Fibroblast of lung (primary cell): Measurements from ENCODE around the gene CABLES2. TPM values are rescaled to one million over a fixed set of nuclear protein-coding genes. Genes with fewer than 3 reads are reported as not detected.

Experiments used
- DNase-seq, 2 donors: peaks; one replicate each; pipeline versions ENCODE4 v3.0.0 to v3.0.0-alpha.2; 2010; ENCODE audit warnings: low read depth in 2 of 2
- H2AFZ ChIP-seq: 2 replicates; pipeline ENCODE4 v1.5.1; 2012; ENCODE audit warnings: low read length, control low read depth, inconsistent platforms
- H3K27ac ChIP-seq: 2 replicates; pipeline ENCODE4 v1.5.1; 2011; ENCODE audit warnings: low read length, control low read depth; ENCODE audit not compliant: insufficient read depth
- H3K27me3 ChIP-seq: 2 replicates; pipeline ENCODE4 v1.5.1; 2011; ENCODE audit warnings: mild to moderate bottlenecking, low read length; ENCODE audit not compliant: control insufficient read depth, insufficient read depth
- H3K36me3 ChIP-seq: 2 replicates; pipeline ENCODE4 v1.5.1; 2011; ENCODE audit warnings: low read length; ENCODE audit not compliant: control insufficient read depth, insufficient read depth
- H3K4me1 ChIP-seq: 2 replicates; pipeline ENCODE4 v1.5.1; 2011; ENCODE audit warnings: low read length; ENCODE audit not compliant: control insufficient read depth, insufficient read depth; ENCODE audit errors: extremely low read depth
- H3K4me2 ChIP-seq: 2 replicates; pipeline ENCODE4 v1.5.1; 2011; ENCODE audit warnings: low read length, control low read depth; ENCODE audit not compliant: insufficient read depth; ENCODE audit errors: extremely low read depth
- H3K4me3 ChIP-seq, 4 experiments: fragments of 200-600 bp in 1 of 4; sonication (generic) in 1 of 4; replicated peaks in 1 of 4; 2 replicates each; pipeline ENCODE4 v1.5.1; 2011 to 2016; ENCODE audit warnings: low read length in 4 of 4, low read depth in 3 of 4, mild to moderate bottlenecking in 3 of 4, control low read depth in 2 of 4, inconsistent platforms in 1 of 4, mixed read lengths in 1 of 4; ENCODE audit not compliant: insufficient read depth in 1 of 4; ENCODE audit errors: control extremely low read depth in 1 of 4
- H3K79me2 ChIP-seq: 2 replicates; pipeline ENCODE4 v1.5.1; 2012; ENCODE audit warnings: mild to moderate bottlenecking, low read length, inconsistent platforms; ENCODE audit not compliant: control insufficient read depth, insufficient read depth
- H3K9ac ChIP-seq: 2 replicates; pipeline ENCODE4 v1.5.1; 2011; ENCODE audit warnings: mild to moderate bottlenecking, low read length, control low read depth; ENCODE audit not compliant: insufficient read depth
- H3K9me3 ChIP-seq: 2 replicates; pipeline ENCODE4 v1.5.1; 2012; ENCODE audit warnings: low read depth, low read length; ENCODE audit not compliant: control insufficient read depth, insufficient read depth
- H4K20me1 ChIP-seq: 2 replicates; pipeline ENCODE4 v1.5.1; 2011; ENCODE audit warnings: low read length; ENCODE audit not compliant: control insufficient read depth, insufficient read depth; ENCODE audit errors: extremely low read depth
- CTCF ChIP-seq, 2 donors: IDR thresholded peaks in 1 of 2; conservative IDR thresholded peaks in 1 of 2; 1 replicate in 1 of 2; 2 replicates in 1 of 2; pipeline ENCODE4 v1.5.1; 2011 to 2012; ENCODE audit warnings: low read length in 2 of 2, control low read depth in 1 of 2, inconsistent platforms in 1 of 2, low read depth in 1 of 2, mild to moderate bottlenecking in 1 of 2
- EZH2 ChIP-seq: IDR thresholded peaks from 2 replicates; pipeline ENCODE4 v1.5.1; 2012; ENCODE audit warnings: low read length, control low read depth, mild to moderate bottlenecking; ENCODE audit errors: missing control alignments
- polyA plus RNA-seq, 2 donors: library from polyadenylated mRNA; depleted of rRNA in 1 of 2; stranded (reverse) in 1 of 2; unstranded in 1 of 2; fragments of >200 nt; gene quantifications; 2 replicates each; pipeline ENCODE4 v1.2.1, GENCODE V29; 2011 to 2012; ENCODE audit warnings: missing spikeins in 1 of 2
- total RNA-seq: library from RNA; depleted of rRNA; stranded (reverse); fragments of >200 nt; gene quantifications from 2 replicates; pipeline ENCODE4 v1.2.1, GENCODE V29; 2014

CABLES2 gene
- total and polyA plus RNA-seq, 2 donors (not counting 1 experiment from before 2014, with no cell fraction given) = 0.66 to 2.9 TPM

- Histone ChIP-seq H3K4me3 (no peak overlapping the region), H4K20me1 (no peaks in the 10 kb centered on the region), H3K9ac (no peak overlapping the region), H3K27me3 (no peaks in the 10 kb centered on the region), H3K4me1 (peaks cover 16% of the 10 kb centered on the region), H2AFZ (no peak overlapping the region), H3K9me3 (no peaks in the 10 kb centered on the region), H3K79me2 (peaks cover 4% of the 10 kb centered on the region), H3K27ac (no peak overlapping the region), H3K36me3 (peaks cover 14% of the 10 kb centered on the region), H3K4me2 (no peak overlapping the region)
- no peak for DNase-seq
- TF ChIP-seq CTCF (conservative IDR thresholded peaks at IDR 0.05 in 1 of 2, IDR thresholded peaks at IDR 0.05 in 1 of 2; ENCODE audit: low read depth in 1 of 2, low read length in 2 of 2) (no peak), EZH2 (no peak)
Observed at GRCh38 chr20:62351469-62352401, 55.4 kb downstream of the CABLES2 start.

GRCh38 chr20:62350629-62351422 lies 56.3 kb downstream of the CABLES2 start:
- Histone ChIP-seq H3K9ac (no peak overlapping the region), H3K9me3 (no peaks in the 10 kb centered on the region), H3K4me2 (no peak overlapping the region), H3K4me1 (peaks cover 7% of the 10 kb centered on the region), H3K36me3 (peaks cover 18% of the 10 kb centered on the region), H3K27me3 (no peaks in the 10 kb centered on the region), H3K27ac (no peak overlapping the region), H3K79me2 (peaks cover 4% of the 10 kb centered on the region), H3K4me3 (no peak overlapping the region), H4K20me1 (no peaks in the 10 kb centered on the region), H2AFZ (no peak overlapping the region)
- no peak for TF ChIP-seq CTCF (conservative IDR thresholded peaks at IDR 0.05 in 1 of 2, IDR thresholded peaks at IDR 0.05 in 1 of 2; ENCODE audit: low read depth in 1 of 2, low read length in 2 of 2)
- no peak for TF ChIP-seq EZH2
- DNase-seq = no peak

- Histone ChIP-seq H2AFZ (no peak overlapping the region), H3K27ac (peak overlapping the region; percentile 8), H4K20me1 (no peaks in the 10 kb centered on the region), H3K27me3 (no peaks in the 10 kb centered on the region), H3K79me2 (peaks cover 3% of the 10 kb centered on the region), H3K36me3 (peaks cover 20% of the 10 kb centered on the region), H3K9me3 (no peaks in the 10 kb centered on the region), H3K4me3 (no peak overlapping the region), H3K9ac (no peak overlapping the region), H3K4me1 (peaks cover under 1% of the 10 kb centered on the region), H3K4me2 (no peak overlapping the region)
- TF ChIP-seq EZH2 = no peak
- TF ChIP-seq CTCF (conservative IDR thresholded peaks at IDR 0.05 in 1 of 2, IDR thresholded peaks at IDR 0.05 in 1 of 2; ENCODE audit: low read depth in 1 of 2, low read length in 2 of 2) = no peak
- peak in 1 of 2 donors; percentile 47 for DNase-seq
Observed at GRCh38 chr20:62350098-62350628, 56.9 kb downstream of the CABLES2 start.
